IMR-90 (cell line): ENCODE measurements around the gene LRRC4. TPM values are rescaled to one million over a fixed set of nuclear protein-coding genes. Genes with fewer than 3 reads are reported as not detected.

ENCODE experiments used
- ATAC-seq: fragments of 200-7000 bp; cut with Tn5 transposase; 2 replicates; pipeline ENCODE4 v1.9.1; 2020; ENCODE audit warnings: low read depth, mild to moderate bottlenecking, moderate library complexity
- BruUV-seq: library from RNA; stranded (reverse); fragments of 400-500 nt; replicated peaks from 2 replicates; lab custom pipeline; 2021; lab: Mats Ljungman, UMichigan
- CTCF ChIA-PET: fragments of 300-600 bp; formaldehyde crosslinking; extraction: SDS; loops from one replicate; lab custom pipeline; 2021; ENCODE audit warnings: antibody characterized with exemption; lab: Yijun Ruan, JAX
- POLR2A ChIA-PET: fragments of 300-600 bp; sonication (Branson Sonifier 250); formaldehyde crosslinking; loops from one replicate; lab custom pipeline; 2022; ENCODE audit warnings: antibody characterized with exemption; ENCODE audit not compliant: unreplicated experiment; lab: Charles Lee
- DNase-seq: peaks from one replicate; pipeline ENCODE4 v3.0.0; 2013
- H2AFZ ChIP-seq: replicated peaks from 2 replicates; pipeline ENCODE3; 2013; ENCODE audit warnings: low read length, mild to moderate bottlenecking; ENCODE audit not compliant: poor library complexity
- H2AK5ac ChIP-seq: 2 replicates; pipeline ENCODE4 v1.6.1; 2013; ENCODE audit warnings: low read depth, low read length, inconsistent platforms
- H2AK9ac ChIP-seq: replicated peaks from 2 replicates; pipeline ENCODE3; 2013; ENCODE audit warnings: mild to moderate bottlenecking, low read depth, low read length, moderate library complexity; ENCODE audit not compliant: poor library complexity
- H2BK120ac ChIP-seq: 2 replicates; pipeline ENCODE4 v1.6.1; 2013; ENCODE audit warnings: low read depth, low read length, inconsistent platforms
- H2BK15ac ChIP-seq: 3 replicates; pipeline ENCODE4 v1.6.1; 2013; ENCODE audit warnings: low read depth, low read length, inconsistent platforms
- H2BK20ac ChIP-seq: 2 replicates; pipeline ENCODE4 v1.6.1; 2013; ENCODE audit warnings: low read depth, mild to moderate bottlenecking, inconsistent platforms, low read length, moderate library complexity
- H2BK5ac ChIP-seq: 2 replicates; pipeline ENCODE4 v1.6.1; 2013; ENCODE audit warnings: mild to moderate bottlenecking, low read depth, low read length, inconsistent platforms; ENCODE audit not compliant: poor library complexity, severe bottlenecking
- H3K14ac ChIP-seq: replicated peaks from 2 replicates; pipeline ENCODE4 v1.6.1; 2013; ENCODE audit warnings: low read depth, low read length, inconsistent platforms
- H3K18ac ChIP-seq: 2 replicates; pipeline ENCODE4 v1.6.1; 2013; ENCODE audit warnings: low read depth, low read length, control low read depth
- H3K23ac ChIP-seq: 2 replicates; pipeline ENCODE4 v1.6.1; 2013; ENCODE audit warnings: low read depth, low read length, inconsistent platforms
- H3K27ac ChIP-seq: 2 replicates; pipeline ENCODE4 v1.5.1; 2013; ENCODE audit warnings: mild to moderate bottlenecking, control low read depth, low read length; ENCODE audit not compliant: insufficient read depth
- H3K27me3 ChIP-seq: 2 replicates; pipeline ENCODE4 v1.6.1; 2013; ENCODE audit warnings: low read length; ENCODE audit not compliant: control insufficient read depth, insufficient read depth
- H3K36me3 ChIP-seq: 2 replicates; pipeline ENCODE4 v1.6.1; 2013; ENCODE audit warnings: low read length, mixed read lengths; ENCODE audit not compliant: control insufficient read depth, insufficient read depth
- H3K4ac ChIP-seq: 2 replicates; pipeline ENCODE4 v1.6.1; 2013; ENCODE audit warnings: low read depth, low read length, inconsistent platforms
- H3K4me1 ChIP-seq: 2 replicates; pipeline ENCODE4 v1.6.1; 2013; ENCODE audit warnings: low read length, mixed read lengths; ENCODE audit not compliant: control insufficient read depth, insufficient read depth
- H3K4me2 ChIP-seq: 2 replicates; pipeline ENCODE4 v1.6.1; 2013; ENCODE audit warnings: low read depth, mild to moderate bottlenecking, control low read depth, low read length, moderate library complexity
- H3K4me3 ChIP-seq: 2 replicates; pipeline ENCODE4 v1.5.1; 2013; ENCODE audit warnings: low read depth, mild to moderate bottlenecking, control low read depth, low read length, moderate library complexity; ENCODE audit not compliant: insufficient read depth
- H3K56ac ChIP-seq: 2 replicates; pipeline ENCODE4 v1.6.1; 2013; ENCODE audit warnings: low read length, inconsistent platforms; ENCODE audit not compliant: insufficient read depth; ENCODE audit errors: extremely low read depth
- H3K79me1 ChIP-seq, 2 experiments: 2 replicates each; pipeline ENCODE4 v1.6.1; 2013; ENCODE audit warnings: low read length in 2 of 2, inconsistent platforms in 1 of 2, low read depth in 1 of 2
- H3K9ac ChIP-seq: 2 replicates; pipeline ENCODE4 v1.6.1; 2013; ENCODE audit warnings: low read depth, low read length, control low read depth
- H3K9me1 ChIP-seq: 2 replicates; pipeline ENCODE4 v1.6.1; 2013; ENCODE audit warnings: low read length, inconsistent platforms; ENCODE audit not compliant: insufficient read depth
- H3K9me3 ChIP-seq: 2 replicates; pipeline ENCODE4 v1.6.1; 2013; ENCODE audit warnings: low read length; ENCODE audit not compliant: control insufficient read depth, insufficient read depth
- H4K20me1 ChIP-seq: 2 replicates; pipeline ENCODE4 v1.6.1; 2013; ENCODE audit warnings: low read length, inconsistent platforms; ENCODE audit not compliant: insufficient read depth
- H4K5ac ChIP-seq: 2 replicates; pipeline ENCODE4 v1.6.1; 2013; ENCODE audit warnings: mild to moderate bottlenecking, low read depth, low read length, control low read depth
- H4K8ac ChIP-seq, 2 experiments: 2 replicates each; pipeline ENCODE4 v1.6.1; 2013; ENCODE audit warnings: low read depth in 2 of 2, low read length in 2 of 2, control low read depth in 1 of 2, inconsistent platforms in 1 of 2
- H4K91ac ChIP-seq: 2 replicates; pipeline ENCODE4 v1.6.1; 2013; ENCODE audit warnings: low read depth, low read length, inconsistent platforms; ENCODE audit not compliant: insufficient read depth
- CEBPB ChIP-seq: IDR thresholded peaks from 2 replicates; pipeline ENCODE4 v1.6.1; 2012; ENCODE audit warnings: low read depth, low read length, improper control_type of control experiment
- FOS ChIP-seq: fragments of 150-350 bp; IDR thresholded peaks from 2 replicates; pipeline ENCODE4 v1.6.1; 2016; ENCODE audit warnings: low read depth, low read length
- RCOR1 ChIP-seq: IDR thresholded peaks from 2 replicates; pipeline ENCODE4 v1.6.1; 2012; ENCODE audit warnings: mild to moderate bottlenecking, low read length, improper control_type of control experiment; ENCODE audit not compliant: insufficient replicate concordance
- WGBS, 2 experiments: methylation state at CpG; one replicate each; pipeline versions ENCODE4 v1.1.5 to v1.1.7; 2013; ENCODE audit warnings: missing lambda C conversion rate in 2 of 2; ENCODE audit not compliant: insufficient read length in 1 of 2; ENCODE audit errors: extremely low coverage in 2 of 2; 5-methylcytosine and 5-hydroxymethylcytosine counted together
- dilution Hi-C: fragments of 300-500 bp; cut with HindIII; formaldehyde crosslinking; loops from one replicate; pipeline ENCODE4 v1.14.3; 2018; ENCODE audit warnings: low sequenced_read_pairs; ENCODE audit not compliant: unreplicated experiment
- in situ Hi-C: fragments of 300-500 bp; cut with MboI; formaldehyde crosslinking; loops from 3 replicates; pipeline ENCODE4 v1.14.3; 2019; ENCODE audit warnings: low sequenced_read_pairs, inconsistent platforms, mixed read lengths
- intact Hi-C: fragments of 100-400 bp; cut with micrococcal nuclease; formaldehyde crosslinking; loops from 2 replicates; pipeline ENCODE4 v1.10.0; 2022
- polyA plus RNA-seq, 3 experiments: library from polyadenylated mRNA; depleted of rRNA; stranded (reverse); fragments of >200 nt; gene quantifications; 2 replicates each; pipeline ENCODE4 v1.2.3, GENCODE V29; 2012; ENCODE audit warnings: low replicate concordance in 1 of 3
- total RNA-seq: library from RNA; depleted of rRNA; stranded (reverse); fragments of >200 nt; gene quantifications from 2 replicates; pipeline ENCODE4 v1.2.3, GENCODE V29; 2012

The LRRC4 gene
- total and polyA plus RNA-seq, 2 of the 4 experiments (the other 2 are of a cell fraction), result 0.54 to 0.55 TPM

DNA sequence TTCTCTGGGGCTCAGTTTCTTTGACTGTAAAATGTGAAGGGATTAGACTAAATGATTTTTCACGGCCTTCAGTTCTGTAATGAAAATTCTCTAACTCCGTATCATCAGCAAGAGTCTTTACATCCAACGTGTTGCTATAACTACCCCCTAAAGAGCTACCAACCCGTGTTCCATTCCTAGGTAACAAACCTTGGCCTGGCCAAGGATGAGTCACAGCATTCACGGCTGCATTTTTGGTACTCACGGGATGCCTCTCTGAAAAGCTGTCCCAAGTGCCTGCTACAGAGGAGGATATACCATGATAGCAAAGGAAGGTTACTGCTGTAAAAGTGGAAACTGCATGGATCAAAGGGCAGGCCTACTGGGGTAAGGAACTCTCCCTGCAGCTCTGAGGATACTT, 5.9 kb downstream of the LRRC4 start:
- Histone ChIP-seq H3K4me1 (peaks cover 16% of the 10 kb centered on the region), H4K8ac (no peak overlapping the region), H3K79me1 (peaks cover 49 to 81% of the 10 kb centered on the region in 2 experiments), H3K4me3 (no peak overlapping the region), H3K4ac (no peak overlapping the region), H3K23ac (no peak overlapping the region), H3K9ac (no peak overlapping the region), H2BK5ac (no peak overlapping the region), H3K36me3 (peaks cover 9% of the 10 kb centered on the region), H3K27ac (no peak overlapping the region), H2BK15ac (no peak overlapping the region), H3K27me3 (no peaks in the 10 kb centered on the region), H3K4me2 (no peak overlapping the region), H2AK5ac (no peak overlapping the region), H2AFZ (no peak overlapping the region), H3K9me1 (peaks cover 35% of the 10 kb centered on the region), H4K91ac (no peak overlapping the region), H3K14ac (no peak overlapping the region), H2AK9ac (no peak overlapping the region), H4K20me1 (peaks cover 73% of the 10 kb centered on the region), H3K18ac (no peak overlapping the region), H2BK20ac (no peak overlapping the region), H3K9me3 (no peaks in the 10 kb centered on the region), H4K5ac (no peak overlapping the region), H2BK120ac (no peak overlapping the region), H3K56ac (no peak overlapping the region)
- POLR2A ChIA-PET, result no interaction called here
- intact Hi-C loops, result no loop called here
- in situ Hi-C loops, result no loop called here
- DNase-seq, result peak; percentile 56
- CTCF ChIA-PET, result interaction anchor here (1.2 kb wide), 1 partner anchor 10 kb away, joined by 4 read pairs; no protein-coding TSS in a partner anchor
- ATAC-seq, result no peak
- TF ChIP-seq RCOR1 (no peak), CEBPB (no peak), FOS (0 out of 2 replicates have a peak, but pooled peaks have one; percentile 34)
- dilution Hi-C loops, result no loop called here
- no TSS peak for BruUV-seq
- 60% methylated on average over 2 of the region's 6 CpGs; no CpG with 5 or more reads in 1 of the 2 experiments for WGBS, 2 experiments
